ENCODE data around the gene SMIM1. TPM values are rescaled to one million over a fixed set of nuclear protein-coding genes. Genes with fewer than 3 reads are reported as not detected.

The SMIM1 gene
- total and polyA plus RNA-seq, 2 of the 4 experiments (the other 2 are of a cell fraction): 0.90 to 3.4 TPM

GRCh38 chr1:3772027-3772714 is 378 bp upstream of the SMIM1 start:
- H2AK9ac ChIP-seq (replicated peaks; ENCODE audit: low read depth, low read length, poor library complexity): peak overlapping the region; percentile 60
- peaks cover 4% of the 10 kb centered on the region; the same call in 1 of the 2 replicates for H3K9me1 ChIP-seq (ENCODE audit: insufficient read depth, low read length)
- POLR2A ChIA-PET (ENCODE audit: unreplicated experiment): no interaction called here
- H2BK15ac ChIP-seq (ENCODE audit: low read depth, low read length): no peak overlapping the region
- no peaks in the 10 kb centered on the region for H3K79me1 ChIP-seq (ENCODE audit: low read depth in 1 of 2, low read length in 2 of 2)
- H3K9ac ChIP-seq (ENCODE audit: low read depth, low read length): peak overlapping the region; percentile 73
- TF ChIP-seq MXI1 (IDR thresholded peaks at IDR 0.05; ENCODE audit: borderline replicate concordance, low read depth, low read length): peak; percentile 89
- TF ChIP-seq BHLHE40 (IDR thresholded peaks at IDR 0.05; ENCODE audit: low read depth, low read length): no peak
- H3K4me2 ChIP-seq (ENCODE audit: low read depth, low read length): peak overlapping the region; percentile 91
- no peaks in the 10 kb centered on the region for H3K27me3 ChIP-seq (ENCODE audit: control insufficient read depth, insufficient read depth, low read length)
- peak overlapping the region; percentile 82 for H3K4me3 ChIP-seq (ENCODE audit: insufficient read depth, low read depth, low read length)
- WGBS, 2 experiments (ENCODE audit: extremely low coverage in 2 of 2, insufficient read length in 1 of 2): 0% methylated on average over 7 of the region's 61 CpGs; no CpG with 5 or more reads in 1 of the 2 experiments
- peak overlapping the region; percentile 59; the same call in 1 of the 2 replicates for H3K18ac ChIP-seq (ENCODE audit: low read depth, low read length)
- DNase-seq (peak; percentile 62), ATAC-seq (ENCODE audit: low read depth) (peak; percentile 83)
- H3K23ac ChIP-seq (ENCODE audit: low read depth, low read length): peak overlapping the region; percentile 59; the same call in 1 of the 2 replicates
- no peak overlapping the region for H3K56ac ChIP-seq (ENCODE audit: extremely low read depth, insufficient read depth, low read length)
- BruUV-seq (replicated peaks): no TSS peak
- no peak overlapping the region for H3K14ac ChIP-seq (replicated peaks; ENCODE audit: low read depth, low read length)
- H2BK5ac ChIP-seq (ENCODE audit: low read depth, low read length, poor library complexity, severe bottlenecking): no peak overlapping the region
- H3K9me3 ChIP-seq (ENCODE audit: control insufficient read depth, insufficient read depth, low read length): no peaks in the 10 kb centered on the region
- no peak overlapping the region for H2BK20ac ChIP-seq (ENCODE audit: low read depth, low read length)
- dilution Hi-C loops (cut with HindIII; ENCODE audit: low sequenced_read_pairs, unreplicated experiment) (no loop called here), in situ Hi-C loops (cut with MboI; ENCODE audit: low sequenced_read_pairs) (no loop called here), intact Hi-C loops (cut with micrococcal nuclease) (loop anchor here (2.0 kb wide), 1 partner anchor 25 kb away; no protein-coding TSS in a partner anchor)
- H4K91ac ChIP-seq (ENCODE audit: insufficient read depth, low read depth, low read length): no peak overlapping the region; the same call in none of the 2 replicates
- 0 out of 2 replicates have a peak overlapping the region, but pooled peaks have one; percentile 8 for H2BK120ac ChIP-seq (ENCODE audit: low read depth, low read length)
- H3K4me1 ChIP-seq (ENCODE audit: control insufficient read depth, insufficient read depth, low read length): peaks cover 18% of the 10 kb centered on the region
- no peaks in the 10 kb centered on the region for H4K20me1 ChIP-seq (ENCODE audit: insufficient read depth, low read length)
- H4K5ac ChIP-seq (ENCODE audit: low read depth, low read length): peak overlapping the region; percentile 51; the same call in 1 of the 2 replicates
- CTCF ChIA-PET: no interaction called here
- peak overlapping the region; percentile 23 to 74; a peak in 2 of 4 replicates for H4K8ac ChIP-seq (ENCODE audit: low read depth in 2 of 2, low read length in 2 of 2)
- H3K4ac ChIP-seq (ENCODE audit: low read depth, low read length): peak overlapping the region; percentile 35
- no peaks in the 10 kb centered on the region for H3K36me3 ChIP-seq (ENCODE audit: control insufficient read depth, insufficient read depth, low read length)
- H3K27ac ChIP-seq (ENCODE audit: insufficient read depth, low read length): no peak overlapping the region; the same call in 1 of the 2 replicates
- no peak overlapping the region for H2AK5ac ChIP-seq (ENCODE audit: low read depth, low read length)
- H2AFZ ChIP-seq (replicated peaks; ENCODE audit: low read length, poor library complexity): peak overlapping the region; percentile 97
